Hepatocyte (in vitro differentiated cells): ENCODE data around the gene AMIGO1.

Source experiments
- EZH2 ChIP-seq: fragments of 200-600 bp; sonication (generic); IDR thresholded peaks from 2 replicates; pipeline ENCODE4 v1.6.1; 2016; ENCODE audit warnings: antibody characterized with exemption, mild to moderate bottlenecking, borderline replicate concordance
- EZH2phosphoT487 ChIP-seq: fragments of 200-600 bp; sonication (generic); IDR thresholded peaks from one replicate; pipeline ENCODE4 v1.6.1; 2018; ENCODE audit warnings: antibody characterized with exemption, mild to moderate bottlenecking, low read depth, moderate library complexity; ENCODE audit not compliant: unreplicated experiment, severe bottlenecking
- TF ChIP-seq, protein P1 (sequence below): fragments of 200-600 bp; sonication (generic); IDR thresholded peaks from 2 replicates; pipeline ENCODE4 v1.5.1; 2016; ENCODE audit warnings: antibody characterized with exemption, mild to moderate bottlenecking; ENCODE audit not compliant: poor library complexity

DNA sequence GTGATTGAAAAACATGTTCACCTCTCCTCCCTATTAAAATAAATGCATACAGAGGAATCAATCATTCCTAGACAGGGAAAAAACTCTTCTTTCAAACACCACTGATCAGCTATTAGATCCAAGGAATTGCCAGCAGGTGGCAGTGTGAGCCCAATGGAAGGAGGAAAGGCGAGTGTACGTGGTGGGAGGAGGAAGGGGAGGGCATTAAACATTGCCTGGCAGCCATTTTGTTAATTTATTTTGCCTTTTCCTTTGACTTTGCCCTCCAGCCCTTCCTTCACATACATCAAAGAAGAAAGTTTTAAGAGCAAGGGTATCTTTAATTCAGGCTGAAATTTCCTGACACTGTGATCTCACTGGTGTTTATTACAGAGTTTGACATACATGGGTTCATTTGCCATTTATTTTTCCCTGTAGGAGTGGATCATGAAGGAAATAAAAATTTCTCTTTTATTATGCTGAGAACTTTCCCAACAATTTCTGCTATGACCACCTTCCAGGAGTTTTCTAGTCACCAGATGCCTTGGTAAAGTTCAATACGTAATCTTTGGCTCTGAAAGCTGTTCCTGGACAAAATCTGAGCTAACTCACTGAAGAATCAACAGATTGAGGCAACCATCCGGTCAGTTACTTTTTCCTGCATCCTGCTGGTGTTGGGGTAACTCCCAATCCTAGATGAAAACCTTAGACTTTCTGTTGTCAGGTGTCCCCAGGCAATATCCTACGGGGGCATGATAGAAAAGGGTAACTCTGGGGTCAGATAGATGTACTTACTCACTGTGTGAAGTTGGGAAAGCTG, 37.0 kb upstream of the AMIGO1 start:
- TF ChIP-seq, protein P1, sequence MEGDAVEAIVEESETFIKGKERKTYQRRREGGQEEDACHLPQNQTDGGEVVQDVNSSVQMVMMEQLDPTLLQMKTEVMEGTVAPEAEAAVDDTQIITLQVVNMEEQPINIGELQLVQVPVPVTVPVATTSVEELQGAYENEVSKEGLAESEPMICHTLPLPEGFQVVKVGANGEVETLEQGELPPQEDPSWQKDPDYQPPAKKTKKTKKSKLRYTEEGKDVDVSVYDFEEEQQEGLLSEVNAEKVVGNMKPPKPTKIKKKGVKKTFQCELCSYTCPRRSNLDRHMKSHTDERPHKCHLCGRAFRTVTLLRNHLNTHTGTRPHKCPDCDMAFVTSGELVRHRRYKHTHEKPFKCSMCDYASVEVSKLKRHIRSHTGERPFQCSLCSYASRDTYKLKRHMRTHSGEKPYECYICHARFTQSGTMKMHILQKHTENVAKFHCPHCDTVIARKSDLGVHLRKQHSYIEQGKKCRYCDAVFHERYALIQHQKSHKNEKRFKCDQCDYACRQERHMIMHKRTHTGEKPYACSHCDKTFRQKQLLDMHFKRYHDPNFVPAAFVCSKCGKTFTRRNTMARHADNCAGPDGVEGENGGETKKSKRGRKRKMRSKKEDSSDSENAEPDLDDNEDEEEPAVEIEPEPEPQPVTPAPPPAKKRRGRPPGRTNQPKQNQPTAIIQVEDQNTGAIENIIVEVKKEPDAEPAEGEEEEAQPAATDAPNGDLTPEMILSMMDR, result peak; percentile 96
- no peak for TF ChIP-seq EZH2
- TF ChIP-seq EZH2phosphoT487, result no peak
